Measurements from ENCODE around the gene GATAD2B.

The GATAD2B gene

DNA sequence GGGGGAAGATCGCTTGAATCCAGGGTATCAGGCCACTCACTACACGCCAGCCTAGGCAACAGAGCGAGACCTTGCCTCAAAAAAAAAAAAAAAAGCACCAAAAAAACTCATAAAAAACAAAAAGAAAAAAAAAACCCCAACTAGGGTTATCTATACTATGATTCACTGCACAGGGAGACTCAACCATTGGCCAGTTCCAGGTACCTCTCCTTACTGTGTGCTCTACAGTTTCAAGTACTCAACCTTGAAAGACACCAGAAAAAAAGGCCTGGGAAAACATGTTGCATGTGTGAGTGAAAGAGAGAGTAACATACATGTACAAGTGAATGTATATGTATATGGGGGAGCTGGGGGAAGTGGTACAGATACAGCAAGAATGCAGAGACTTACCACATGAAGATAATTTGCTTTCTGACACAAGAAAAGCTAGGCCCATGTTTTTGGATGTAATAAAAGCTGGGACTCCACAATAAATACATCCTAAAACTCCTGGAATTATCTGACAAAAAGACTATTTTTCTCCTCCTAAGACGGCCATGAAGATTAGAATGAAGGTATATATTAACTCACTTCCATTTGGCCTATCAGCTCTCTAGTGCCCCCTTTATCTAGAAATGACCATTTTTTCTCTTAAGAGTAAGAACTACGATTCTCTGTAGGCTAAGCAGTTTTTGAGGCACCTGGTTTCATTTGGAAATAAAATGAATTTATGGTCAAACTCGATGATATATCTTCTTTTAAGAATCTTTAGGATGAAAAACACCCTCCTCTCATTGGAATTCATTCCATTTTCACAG, 95.4 kb downstream of the GATAD2B start:
- Histone ChIP-seq H3K27ac (replicated peaks) (no peak overlapping the region), H3K27me3 (ENCODE audit: insufficient read depth, poor library complexity, severe bottlenecking) (no peaks in the 10 kb centered on the region), H3K4me3 (replicated peaks; ENCODE audit: insufficient read depth, low read length) (no peak overlapping the region)
- no peak for TF ChIP-seq CTCF (IDR thresholded peaks at IDR 0.05; ENCODE audit: insufficient read depth, low read length)
- TF ChIP-seq, protein P1, sequence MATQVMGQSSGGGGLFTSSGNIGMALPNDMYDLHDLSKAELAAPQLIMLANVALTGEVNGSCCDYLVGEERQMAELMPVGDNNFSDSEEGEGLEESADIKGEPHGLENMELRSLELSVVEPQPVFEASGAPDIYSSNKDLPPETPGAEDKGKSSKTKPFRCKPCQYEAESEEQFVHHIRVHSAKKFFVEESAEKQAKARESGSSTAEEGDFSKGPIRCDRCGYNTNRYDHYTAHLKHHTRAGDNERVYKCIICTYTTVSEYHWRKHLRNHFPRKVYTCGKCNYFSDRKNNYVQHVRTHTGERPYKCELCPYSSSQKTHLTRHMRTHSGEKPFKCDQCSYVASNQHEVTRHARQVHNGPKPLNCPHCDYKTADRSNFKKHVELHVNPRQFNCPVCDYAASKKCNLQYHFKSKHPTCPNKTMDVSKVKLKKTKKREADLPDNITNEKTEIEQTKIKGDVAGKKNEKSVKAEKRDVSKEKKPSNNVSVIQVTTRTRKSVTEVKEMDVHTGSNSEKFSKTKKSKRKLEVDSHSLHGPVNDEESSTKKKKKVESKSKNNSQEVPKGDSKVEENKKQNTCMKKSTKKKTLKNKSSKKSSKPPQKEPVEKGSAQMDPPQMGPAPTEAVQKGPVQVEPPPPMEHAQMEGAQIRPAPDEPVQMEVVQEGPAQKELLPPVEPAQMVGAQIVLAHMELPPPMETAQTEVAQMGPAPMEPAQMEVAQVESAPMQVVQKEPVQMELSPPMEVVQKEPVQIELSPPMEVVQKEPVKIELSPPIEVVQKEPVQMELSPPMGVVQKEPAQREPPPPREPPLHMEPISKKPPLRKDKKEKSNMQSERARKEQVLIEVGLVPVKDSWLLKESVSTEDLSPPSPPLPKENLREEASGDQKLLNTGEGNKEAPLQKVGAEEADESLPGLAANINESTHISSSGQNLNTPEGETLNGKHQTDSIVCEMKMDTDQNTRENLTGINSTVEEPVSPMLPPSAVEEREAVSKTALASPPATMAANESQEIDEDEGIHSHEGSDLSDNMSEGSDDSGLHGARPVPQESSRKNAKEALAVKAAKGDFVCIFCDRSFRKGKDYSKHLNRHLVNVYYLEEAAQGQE (IDR thresholded peaks at IDR 0.05; ENCODE audit: insufficient replicate concordance, low read depth) = no peak
- no peak for TF ChIP-seq POLR2AphosphoS5 (IDR thresholded peaks at IDR 0.05; ENCODE audit: low read depth)
- TF ChIP-seq GABPA (IDR thresholded peaks at IDR 0.05; ENCODE audit: low read depth) = no peak
- no peak for TF ChIP-seq SPI1 (IDR thresholded peaks at IDR 0.05; ENCODE audit: borderline replicate concordance, low read depth)
- no peak for DNase-seq (ENCODE audit: low read depth in 1 of 2, low spot score in 1 of 2)

GRCh38 chr1:153818876-153819275, 103.9 kb downstream of the GATAD2B start:
- no peak for TF ChIP-seq CTCF (IDR thresholded peaks at IDR 0.05; ENCODE audit: insufficient read depth, low read length)
- TF ChIP-seq GABPA (IDR thresholded peaks at IDR 0.05; ENCODE audit: low read depth) = no peak
- TF ChIP-seq SPI1 (IDR thresholded peaks at IDR 0.05; ENCODE audit: borderline replicate concordance, low read depth) = no peak
- no peak for TF ChIP-seq POLR2AphosphoS5 (IDR thresholded peaks at IDR 0.05; ENCODE audit: low read depth)
- TF ChIP-seq, protein P1 (IDR thresholded peaks at IDR 0.05; ENCODE audit: insufficient replicate concordance, low read depth) = no peak
- no peak for DNase-seq (ENCODE audit: low read depth in 1 of 2, low spot score in 1 of 2)
- no peaks in the 10 kb centered on the region for H3K27me3 ChIP-seq (ENCODE audit: insufficient read depth, poor library complexity, severe bottlenecking)
- H3K4me3 ChIP-seq (replicated peaks; ENCODE audit: insufficient read depth, low read length) = no peak overlapping the region
- no peak overlapping the region for H3K27ac ChIP-seq (replicated peaks)

DNA sequence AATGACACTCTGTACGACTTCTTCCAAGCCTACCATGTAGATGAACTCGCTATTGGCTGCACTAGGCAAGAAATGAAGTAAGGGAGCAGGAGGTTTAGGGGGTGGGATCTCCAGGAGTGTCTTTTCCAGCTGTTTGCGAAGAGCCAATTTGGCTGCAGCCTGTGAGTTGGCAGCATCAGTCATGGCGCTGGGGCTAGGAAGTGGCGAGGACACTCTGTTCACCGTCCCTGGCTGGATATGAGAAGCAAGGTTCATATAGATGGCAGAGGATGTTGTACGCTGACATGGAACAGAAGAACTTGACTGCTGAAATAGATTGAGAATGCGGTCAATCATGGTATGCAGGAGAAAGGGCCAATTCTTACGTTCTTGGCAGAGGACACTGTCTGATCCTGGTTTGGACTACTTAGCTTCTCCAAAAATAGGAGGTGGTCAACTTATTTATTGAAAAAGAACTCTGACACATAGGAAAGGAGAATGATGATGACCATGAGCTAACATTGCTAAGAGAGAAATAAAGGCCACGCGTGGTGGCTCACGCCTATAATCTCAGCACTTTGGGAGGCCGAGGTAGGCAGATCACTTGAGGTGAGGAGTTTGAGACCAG, 106.4 kb downstream of the GATAD2B start:
- TF ChIP-seq SPI1 (IDR thresholded peaks at IDR 0.05; ENCODE audit: borderline replicate concordance, low read depth) (no peak), GABPA (IDR thresholded peaks at IDR 0.05; ENCODE audit: low read depth) (no peak), POLR2AphosphoS5 (IDR thresholded peaks at IDR 0.05; ENCODE audit: low read depth) (no peak), CTCF (IDR thresholded peaks at IDR 0.05; ENCODE audit: insufficient read depth, low read length) (no peak)
- TF ChIP-seq, protein P1 (IDR thresholded peaks at IDR 0.05; ENCODE audit: insufficient replicate concordance, low read depth) = no peak
- DNase-seq (ENCODE audit: low read depth in 1 of 2, low spot score in 1 of 2) = no peak
- Histone ChIP-seq H3K27ac (replicated peaks) (no peak overlapping the region), H3K4me3 (replicated peaks; ENCODE audit: insufficient read depth, low read length) (no peak overlapping the region), H3K27me3 (ENCODE audit: insufficient read depth, poor library complexity, severe bottlenecking) (no peaks in the 10 kb centered on the region)
